A549 (cell line): Measurements from ENCODE around the gene PPP1R13L. TPM values are rescaled to one million over a fixed set of nuclear protein-coding genes. Genes with fewer than 3 reads are reported as not detected.

Experiments used
- ATAC-seq, 2 experiments: fragments of 200-7000 bp in 1 of 2; fragments of >200 bp in 1 of 2; cut with Nextera tagmentation in 1 of 2; cut with Tn5 transposase in 1 of 2; 3 replicates each; pipeline versions ENCODE4 v1.8.0 to v1.9.1; 2018 to 2020; ENCODE audit warnings: mild to moderate bottlenecking in 1 of 2, moderate library complexity in 1 of 2
- CTCF ChIA-PET: fragments of 300-600 bp; sonication (Branson Sonifier 250); formaldehyde crosslinking; extraction: SDS; loops from one replicate; lab custom pipeline; 2021; ENCODE audit warnings: antibody characterized with exemption, inconsistent platforms; lab: Yijun Ruan, JAX
- POLR2A ChIA-PET: fragments of 350-600 bp; formaldehyde crosslinking; extraction: SDS; loops from one replicate; lab custom pipeline; 2021; ENCODE audit warnings: antibody characterized with exemption, inconsistent platforms; lab: Yijun Ruan, JAX
- DNase-seq, 2 experiments: peaks; one replicate each; pipeline versions ENCODE4 v3.0.0 to v3.0.0-alpha.2; 2011 to 2016; ENCODE audit warnings: low read depth in 1 of 2, low spot score in 1 of 2
- FAIRE-seq: peaks from 2 replicates; lab custom pipeline; 2011; peaks lifted over from hg19 to GRCh38; lab: Jason Lieb, UNC
- H3K27ac ChIP-seq, 2 experiments: fragments of >200 bp; sonication (Bioruptor Twin); formaldehyde crosslinking; 3 replicates each; pipeline ENCODE4 v1.5.1; 2016 to 2017
- H3K4me1 ChIP-seq: fragments of >200 bp; sonication (Bioruptor Twin); formaldehyde crosslinking; 3 replicates; pipeline ENCODE4 v1.6.1; 2016
- H3K4me2 ChIP-seq: fragments of >200 bp; sonication (Bioruptor Twin); formaldehyde crosslinking; 3 replicates; pipeline ENCODE4 v1.6.1; 2016
- H3K4me3 ChIP-seq: fragments of >200 bp; sonication (Bioruptor Twin); formaldehyde crosslinking; 3 replicates; pipeline ENCODE4 v1.5.1; 2016
- H3K9me3 ChIP-seq: fragments of >200 bp; sonication (Bioruptor Twin); formaldehyde crosslinking; 3 replicates; pipeline ENCODE4 v1.6.1; 2016
- ATOH8 ChIP-seq: fragments of 250-450 bp; sonication (Bioruptor Pico); IDR thresholded peaks from 2 replicates; pipeline ENCODE4 v1.5.0; 2020; ENCODE audit warnings: low read depth, mild to moderate bottlenecking, moderate library complexity
- CBX2 ChIP-seq: fragments of 200-600 bp; sonication (generic); IDR thresholded peaks from 2 replicates; pipeline ENCODE4 v1.6.1; 2016; ENCODE audit warnings: low read depth, mild to moderate bottlenecking, borderline replicate concordance
- CEBPB ChIP-seq, 2 experiments: fragments of >200 bp in 1 of 2; sonication (Bioruptor Twin) in 1 of 2; formaldehyde crosslinking in 1 of 2; IDR thresholded peaks; 2 replicates each; pipeline ENCODE4 v1.6.1; 2012 to 2016
- CHD4 ChIP-seq: fragments of 200-600 bp; sonication (generic); IDR thresholded peaks from 2 replicates; pipeline ENCODE4 v1.6.1; 2016; ENCODE audit warnings: antibody characterized with exemption, mild to moderate bottlenecking, borderline replicate concordance
- CTCF ChIP-seq: fragments of >200 bp; sonication (Bioruptor Twin); formaldehyde crosslinking; IDR thresholded peaks from 3 replicates; pipeline ENCODE4 v1.5.1; 2016
- E2F6 ChIP-seq: IDR thresholded peaks from 2 replicates; pipeline ENCODE4 v1.6.1; 2012; ENCODE audit warnings: low read depth, borderline replicate concordance
- FOSB ChIP-seq: fragments of 250-450 bp; sonication (Bioruptor Pico); IDR thresholded peaks from 2 replicates; pipeline ENCODE4 v1.5.0; 2020; ENCODE audit warnings: mild to moderate bottlenecking, moderate library complexity
- FOSL2 ChIP-seq, 2 experiments: fragments of 450-650 bp in 1 of 2; fragments of >200 bp in 1 of 2; sonication (Bioruptor Twin) in 1 of 2; formaldehyde crosslinking; IDR thresholded peaks; 2 replicates each; pipeline versions ENCODE4 v1.5.0 to v1.6.1; 2016 to 2020; ENCODE audit warnings: mild to moderate bottlenecking in 1 of 2, moderate library complexity in 1 of 2
- GATA3 ChIP-seq: IDR thresholded peaks from 2 replicates; pipeline ENCODE4 v1.6.1; 2012; ENCODE audit warnings: borderline replicate concordance
- HOXB5 ChIP-seq: fragments of 250-450 bp; sonication (Bioruptor Pico); IDR thresholded peaks from 2 replicates; pipeline ENCODE4 v1.5.0; 2020; ENCODE audit warnings: mild to moderate bottlenecking, moderate library complexity
- JUN ChIP-seq, 2 experiments: fragments of >200 bp; sonication (Bioruptor Twin); formaldehyde crosslinking; IDR thresholded peaks; 2 replicates in 1 of 2; 3 replicates in 1 of 2; pipeline ENCODE4 v1.6.1; 2016 to 2017
- MAX ChIP-seq: IDR thresholded peaks from 2 replicates; pipeline ENCODE4 v1.6.1; 2012
- PBX3 ChIP-seq: IDR thresholded peaks from 2 replicates; pipeline ENCODE4 v1.6.1; 2012
- RCOR1 ChIP-seq: fragments of 150-350 bp; IDR thresholded peaks from 2 replicates; pipeline ENCODE4 v1.6.1; 2014; ENCODE audit warnings: antibody characterized with exemption, low read length, low read depth
- TFCP2L1 ChIP-seq: fragments of 250-450 bp; sonication (Bioruptor Pico); IDR thresholded peaks from 2 replicates; pipeline ENCODE4 v1.5.0; 2021; ENCODE audit warnings: mild to moderate bottlenecking
- ZC3H11A ChIP-seq: fragments of 450-650 bp; IDR thresholded peaks from 2 replicates; pipeline ENCODE4 v1.6.1; 2014; ENCODE audit warnings: antibody characterized with exemption, mild to moderate bottlenecking
- ZFP36 ChIP-seq: fragments of 450-650 bp; IDR thresholded peaks from 2 replicates; pipeline ENCODE4 v1.6.1; 2014; ENCODE audit warnings: borderline replicate concordance; ENCODE audit not compliant: partially characterized antibody
- WGBS: methylation state at CpG from one replicate; pipeline ENCODE4 v1.1.6; 2017; ENCODE audit errors: missing lambda C conversion rate; 5-methylcytosine and 5-hydroxymethylcytosine counted together
- polyA plus RNA-seq, 4 experiments: library from polyadenylated mRNA; depleted of rRNA in 3 of 4; stranded (reverse); fragments of >200 nt; fragmentation: RNase III in 1 of 4; extraction: RNeasy Plus Mini Kit Qiagen cat#74134 plus additional on column Dnase treatment in 1 of 4; gene quantifications; 2 replicates in 3 of 4; 3 replicates in 1 of 4; pipeline ENCODE4 v1.2.3, GENCODE V29; 2011 to 2017
- TF ChIP-seq, protein P1 (sequence below): fragments of >200 bp; sonication (Bioruptor Twin); formaldehyde crosslinking; IDR thresholded peaks from 3 replicates; pipeline ENCODE4 v1.6.1; 2016

Gene PPP1R13L
- polyA plus RNA-seq, 2 of the 4 experiments (the other 2 are of a cell fraction), result 3.2 to 18.9 TPM

GRCh38 chr19:45404557-45405434 lies at the start of gene PPP1R13L (continued):
- no peak for TF ChIP-seq PBX3
- no peak for TF ChIP-seq CTCF
- no peak for TF ChIP-seq GATA3
- TF ChIP-seq CHD4, result peak; percentile 93
- no peak for TF ChIP-seq FOSL2 (IDR thresholded peaks at IDR 0.05)
- no peak for TF ChIP-seq FOSL2 (CRISPR knock-in tag; IDR thresholded peaks at IDR 0.05)
- TF ChIP-seq JUN (IDR thresholded peaks at IDR 0.05), result peak; percentile 16 to 35; a peak in 2 of 5 replicates

DNA sequence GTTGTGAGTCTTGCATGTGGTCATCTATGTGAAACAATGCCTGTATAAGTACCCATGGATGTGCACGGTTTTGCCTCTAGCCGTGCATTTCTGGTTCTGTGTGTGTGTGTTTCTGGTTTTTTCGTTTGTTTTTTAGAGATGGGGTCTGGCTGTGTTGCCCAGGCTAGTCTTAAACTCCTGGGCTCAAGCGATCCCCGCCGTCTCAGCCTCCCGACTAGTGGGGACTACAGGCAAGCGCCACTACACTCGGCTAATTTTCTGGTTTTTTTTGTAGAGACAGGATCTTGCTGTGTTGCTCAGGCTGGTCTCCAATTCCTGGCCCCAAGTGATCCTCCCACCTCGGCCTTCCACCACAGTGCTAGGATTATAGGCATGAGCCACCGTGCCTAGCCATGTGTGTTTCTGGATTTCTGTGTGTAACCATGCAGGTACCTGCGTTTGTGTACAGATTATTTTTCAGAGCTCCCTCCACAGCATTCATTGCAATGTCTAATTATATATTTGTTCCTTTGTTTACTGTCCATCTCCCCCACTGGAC lies 47.0 kb upstream of the PPP1R13L start:
- POLR2A ChIA-PET, result interaction anchor here (0.7 to 1.3 kb wide), 2 partner anchors 16 to 18 kb away, joined by 3 to 5 read pairs; partner anchors contain the start of gene FOSB
- H3K9me3 ChIP-seq, result no peaks in the 10 kb centered on the region
- WGBS, result 80% methylated on average over 12 of the region's 12 CpGs
- H3K27ac ChIP-seq, result peak overlapping the region in 1 of 2 experiments; percentile 90; a peak in 2 of 6 replicates
- peaks cover 60% of the 10 kb centered on the region for H3K4me1 ChIP-seq
- TF ChIP-seq ATOH8 (CRISPR knock-in tag), result 0 out of 2 replicates have a peak, but pooled peaks have one; percentile 7
- TF ChIP-seq, protein P1, sequence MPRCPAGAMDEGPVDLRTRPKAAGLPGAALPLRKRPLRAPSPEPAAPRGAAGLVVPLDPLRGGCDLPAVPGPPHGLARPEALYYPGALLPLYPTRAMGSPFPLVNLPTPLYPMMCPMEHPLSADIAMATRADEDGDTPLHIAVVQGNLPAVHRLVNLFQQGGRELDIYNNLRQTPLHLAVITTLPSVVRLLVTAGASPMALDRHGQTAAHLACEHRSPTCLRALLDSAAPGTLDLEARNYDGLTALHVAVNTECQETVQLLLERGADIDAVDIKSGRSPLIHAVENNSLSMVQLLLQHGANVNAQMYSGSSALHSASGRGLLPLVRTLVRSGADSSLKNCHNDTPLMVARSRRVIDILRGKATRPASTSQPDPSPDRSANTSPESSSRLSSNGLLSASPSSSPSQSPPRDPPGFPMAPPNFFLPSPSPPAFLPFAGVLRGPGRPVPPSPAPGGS, result no peak
- DNase-seq (no peak), FAIRE-seq (no peak), ATAC-seq (no peak)
- CTCF ChIA-PET, result interaction anchor here (0.9 to 33.4 kb wide), 6 partner anchors 15 to 36 kb away, joined by 3 to 1883 read pairs (median 49); partner anchors contain the start of genes ERCC1 and FOSB
- H3K4me2 ChIP-seq, result peak overlapping the region; percentile 90
- H3K4me3 ChIP-seq, result no peak overlapping the region

DNA sequence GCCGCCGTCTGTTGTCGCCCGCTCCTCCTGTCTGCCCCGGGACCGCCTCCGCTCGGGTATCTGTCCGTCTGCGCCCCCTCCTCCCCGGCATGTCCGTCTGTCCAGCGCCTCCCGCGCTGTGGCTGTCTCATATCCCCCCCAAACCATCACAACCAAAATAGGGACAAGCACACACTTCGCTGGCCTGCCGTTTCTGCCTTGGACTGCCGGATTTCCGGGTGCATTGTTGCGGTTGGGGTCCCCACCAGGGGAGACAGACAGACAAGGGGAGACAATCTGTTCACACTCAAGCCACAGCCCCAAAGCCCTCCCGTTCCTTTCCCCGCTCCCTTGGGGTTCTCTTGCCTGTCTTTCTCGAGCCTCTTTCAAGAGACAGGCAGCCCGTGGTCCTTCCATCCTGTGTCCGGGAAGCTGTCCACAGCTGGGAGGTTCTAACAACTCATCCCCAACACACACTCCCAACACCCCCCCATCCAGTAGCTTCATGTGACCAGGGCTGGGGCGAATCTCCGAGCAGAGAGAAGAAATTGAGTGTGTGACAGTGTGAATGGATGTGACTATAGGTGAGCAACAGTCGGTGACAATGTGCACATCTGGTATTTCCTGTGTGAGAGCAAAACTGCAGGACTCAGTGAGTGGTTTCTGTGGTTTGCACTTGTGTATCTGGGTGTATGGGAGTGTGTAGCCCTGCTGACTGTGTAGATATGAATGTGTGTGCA lies 46.4 kb upstream of the PPP1R13L start:
- H3K4me1 ChIP-seq, result peaks cover 54% of the 10 kb centered on the region
- H3K4me2 ChIP-seq, result peak overlapping the region; percentile 90
- FAIRE-seq (no peak), DNase-seq (no peak), ATAC-seq (peak; percentile 1 to 8)
- no peaks in the 10 kb centered on the region for H3K9me3 ChIP-seq
- H3K27ac ChIP-seq, result peak overlapping the region; percentile 77 to 90
- POLR2A ChIA-PET, result interaction anchor here (0.6 to 1.3 kb wide), 3 partner anchors 17 to 286 kb away, joined by 3 to 5 read pairs (median 4); partner anchors contain the start of gene FOSB
- CTCF ChIA-PET, result interaction anchor here (0.9 to 33.4 kb wide), 3 partner anchors 14 to 28 kb away, joined by 3 to 1883 read pairs (median 109); partner anchors contain the start of genes ERCC1 and FOSB
- WGBS, result 20% methylated on average over 26 of the region's 28 CpGs
- peak overlapping the region; percentile 65 for H3K4me3 ChIP-seq
- TF ChIP-seq TFCP2L1 (CRISPR knock-in tag), result 0 out of 2 replicates have a peak, but pooled peaks have one; percentile 55
- TF ChIP-seq, protein P1, result 0 out of 3 replicates have a peak, but pooled peaks have one; percentile 5
- no peak for TF ChIP-seq MAX
- TF ChIP-seq E2F6, result no peak
- TF ChIP-seq JUN (IDR thresholded peaks at IDR 0.05), result no peak
- TF ChIP-seq CBX2, result no peak
- no peak for TF ChIP-seq CEBPB (IDR thresholded peaks at IDR 0.05)
- no peak for TF ChIP-seq RCOR1
- no peak for TF ChIP-seq ZFP36
- no peak for TF ChIP-seq FOSB
- 0 out of 2 replicates have a peak, but pooled peaks have one; percentile 6 for TF ChIP-seq HOXB5
- no peak for TF ChIP-seq CTCF
- no peak for TF ChIP-seq ZC3H11A
